Upper lobe of left lung (tissue), 6 donors: ENCODE data around the gene VASP. TPM values are rescaled to one million over a fixed set of nuclear protein-coding genes. Genes with fewer than 3 reads are reported as not detected.

Experiments
- ATAC-seq, 2 donors: fragments of 200-7000 bp; cut with Tn5 transposase; one replicate each; pipeline ENCODE4 v1.9.1; 2022; ENCODE audit warnings: mild to moderate bottlenecking in 2 of 2, moderate library complexity in 2 of 2; ENCODE audit not compliant: low FRiP score in 2 of 2
- DNase-seq, 2 donors: peaks; one replicate each; pipeline ENCODE4 v3.0.0-alpha.2; 2019 to 2020
- H3K27ac ChIP-seq, 4 donors: fragments of 200-600 bp; sonication (generic); one replicate each; pipeline ENCODE4 v1.5.1; 2016 to 2019
- H3K27me3 ChIP-seq, 4 donors: fragments of 200-600 bp; sonication (generic); one replicate each; pipeline ENCODE4 v1.5.1; 2017 to 2019
- H3K36me3 ChIP-seq, 4 donors: fragments of 200-600 bp; sonication (generic); one replicate each; pipeline ENCODE4 v1.5.1; 2016 to 2019
- H3K4me1 ChIP-seq, 4 donors: fragments of 200-600 bp; sonication (generic); one replicate each; pipeline ENCODE4 v1.5.1; 2018 to 2019
- H3K4me3 ChIP-seq, 4 donors: fragments of 200-600 bp; sonication (generic); one replicate each; pipeline ENCODE4 v1.5.1; 2017 to 2019; ENCODE audit warnings: mild to moderate bottlenecking in 2 of 4, moderate library complexity in 1 of 4
- H3K9me3 ChIP-seq, 4 donors: fragments of 200-600 bp; sonication (generic); one replicate each; pipeline ENCODE4 v1.5.1; 2018 to 2019
- EP300 ChIP-seq, 4 donors: sonication (generic); formaldehyde crosslinking; IDR thresholded peaks; one replicate each; pipeline ENCODE4 v1.5.1; 2017; ENCODE audit warnings: antibody characterized with exemption in 4 of 4, control low read depth in 2 of 4
- POLR2A ChIP-seq, 4 donors: fragments of 450-650 bp; IDR thresholded peaks; one replicate each; pipeline ENCODE4 v1.5.1; 2016 to 2017; ENCODE audit warnings: antibody characterized with exemption in 4 of 4, mild to moderate bottlenecking in 2 of 4
- POLR2AphosphoS5 ChIP-seq, 2 donors: sonication (generic); formaldehyde crosslinking; IDR thresholded peaks; one replicate each; pipeline ENCODE4 v1.5.1; 2017; ENCODE audit warnings: antibody characterized with exemption in 2 of 2
- WGBS, 2 donors: methylation state at CpG; one replicate each; pipeline ENCODE4 v1.1.5; 2017 to 2018; 5-methylcytosine and 5-hydroxymethylcytosine counted together
- total RNA-seq, 6 donors: library from RNA; depleted of rRNA in 4 of 6; stranded (reverse); fragments of >200 nt in 4 of 6; gene quantifications; one replicate each; pipeline versions ENCODE4 v1.1.0 to v1.2.1, GENCODE V29; 2016 to 2021
- TF ChIP-seq, protein P1 (sequence below), 6 experiments: fragments of 450-650 bp in 4 of 6; fragments of 200-600 bp in 2 of 6; sonication (generic) in 2 of 6; IDR thresholded peaks; one replicate each; pipeline ENCODE4 v1.5.1; 2016 to 2019; ENCODE audit warnings: antibody characterized with exemption in 6 of 6
- donor health status: DM: no; HTN: no; CAD: no; lungs with moderate emphysema.
- donor health status: DM: no; HTN: yes; CAD: no; lungs with severe emphysema.

Gene VASP
- total RNA-seq, 6 donors from 2014 or later: 68.1 to 266 (median 143) TPM

DNA sequence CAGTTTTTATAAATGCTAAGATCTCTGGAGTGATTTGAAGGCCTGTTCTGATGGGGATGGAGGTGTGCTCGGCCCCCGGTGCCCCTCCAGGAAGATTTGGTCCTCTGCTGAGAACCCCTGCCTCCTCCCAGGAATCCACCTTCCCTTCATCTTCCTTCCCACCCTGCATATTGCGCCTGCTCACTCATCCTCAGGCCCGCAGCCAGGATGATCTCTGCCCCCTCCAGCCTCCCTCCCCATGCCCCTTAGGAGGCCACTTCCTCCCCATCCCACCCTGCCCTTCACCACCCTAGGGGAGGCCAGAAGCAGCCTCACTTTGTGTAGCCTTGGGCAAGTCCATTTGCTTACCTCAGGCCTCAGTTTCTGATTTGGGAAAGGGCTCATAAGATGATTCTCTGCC is 19.7 kb downstream of the VASP start:
- WGBS, 2 donors: 84 to 89% methylated on average over 4 of the region's 4 CpGs
- peaks cover 8 to 53% (median 44%) of the 10 kb centered on the region in 4 donors for H3K36me3 ChIP-seq

DNA sequence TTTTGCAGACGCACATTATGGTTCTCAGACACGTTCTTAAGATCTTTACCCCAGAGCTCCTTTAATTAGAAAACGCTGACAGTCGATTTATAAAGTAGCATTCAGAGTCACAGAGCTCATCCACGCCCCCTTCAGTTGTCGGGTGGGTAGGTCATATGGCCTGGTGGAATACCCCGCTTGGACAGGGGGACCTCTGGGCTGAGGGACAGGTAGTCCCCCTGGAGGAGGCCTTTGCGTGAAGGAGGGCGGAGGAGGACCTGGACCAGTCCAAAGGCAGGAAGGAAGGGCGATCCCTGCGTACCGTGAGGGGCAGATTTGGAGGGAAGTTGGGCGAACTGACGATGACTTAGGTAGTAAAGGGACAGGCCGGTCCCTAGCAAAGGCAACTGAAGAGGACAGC is 20.5 kb downstream of the VASP start:
- H3K9me3 ChIP-seq: no peaks in the 10 kb centered on the region

More for the DNA sequence above, 19.7 kb downstream of the VASP start:
- no peak overlapping the region for H3K4me3 ChIP-seq
- no peak for ATAC-seq
- no peak for DNase-seq
- no peaks in the 10 kb centered on the region for H3K9me3 ChIP-seq
- no peak overlapping the region for H3K27ac ChIP-seq
- H3K4me1 ChIP-seq: peaks cover 13 to 24% (median 22%) of the 10 kb centered on the region in 4 donors
- H3K27me3 ChIP-seq: no peaks in the 10 kb centered on the region
- TF ChIP-seq EP300 (IDR thresholded peaks at IDR 0.05) (no peak), POLR2A (IDR thresholded peaks at IDR 0.05) (no peak)
- TF ChIP-seq, protein P1, sequence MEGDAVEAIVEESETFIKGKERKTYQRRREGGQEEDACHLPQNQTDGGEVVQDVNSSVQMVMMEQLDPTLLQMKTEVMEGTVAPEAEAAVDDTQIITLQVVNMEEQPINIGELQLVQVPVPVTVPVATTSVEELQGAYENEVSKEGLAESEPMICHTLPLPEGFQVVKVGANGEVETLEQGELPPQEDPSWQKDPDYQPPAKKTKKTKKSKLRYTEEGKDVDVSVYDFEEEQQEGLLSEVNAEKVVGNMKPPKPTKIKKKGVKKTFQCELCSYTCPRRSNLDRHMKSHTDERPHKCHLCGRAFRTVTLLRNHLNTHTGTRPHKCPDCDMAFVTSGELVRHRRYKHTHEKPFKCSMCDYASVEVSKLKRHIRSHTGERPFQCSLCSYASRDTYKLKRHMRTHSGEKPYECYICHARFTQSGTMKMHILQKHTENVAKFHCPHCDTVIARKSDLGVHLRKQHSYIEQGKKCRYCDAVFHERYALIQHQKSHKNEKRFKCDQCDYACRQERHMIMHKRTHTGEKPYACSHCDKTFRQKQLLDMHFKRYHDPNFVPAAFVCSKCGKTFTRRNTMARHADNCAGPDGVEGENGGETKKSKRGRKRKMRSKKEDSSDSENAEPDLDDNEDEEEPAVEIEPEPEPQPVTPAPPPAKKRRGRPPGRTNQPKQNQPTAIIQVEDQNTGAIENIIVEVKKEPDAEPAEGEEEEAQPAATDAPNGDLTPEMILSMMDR (IDR thresholded peaks at IDR 0.05): no peak

DNA sequence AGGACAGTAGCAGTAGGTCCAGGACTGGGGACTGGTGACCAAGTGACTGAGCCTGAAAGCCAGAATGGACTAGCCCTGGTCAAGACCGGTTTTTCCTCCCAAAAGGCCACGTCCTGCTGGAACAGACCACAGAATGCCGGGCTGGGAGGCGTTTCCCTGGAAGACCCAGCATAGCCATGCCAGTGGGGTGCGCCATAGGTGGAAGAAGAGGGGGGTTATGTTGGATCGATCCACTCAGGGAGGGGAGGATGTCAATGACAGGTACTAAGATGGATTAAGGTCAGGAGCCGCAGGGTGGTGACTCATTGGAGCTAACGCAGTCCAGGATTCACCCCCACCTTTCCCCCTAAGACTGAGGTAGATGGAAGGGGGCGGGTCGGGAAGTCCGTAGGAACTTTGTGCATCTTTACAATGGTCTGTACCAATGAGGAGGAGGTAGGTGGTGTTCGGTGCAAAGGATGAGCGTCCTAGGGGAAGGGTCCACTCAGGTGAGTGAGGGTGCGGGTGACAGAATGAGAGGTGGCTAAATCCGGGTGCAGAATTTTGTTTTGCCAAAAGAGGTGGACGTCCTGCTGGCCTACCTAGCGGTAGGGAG is 21.0 kb downstream of the VASP start:
- no peak for TF ChIP-seq EP300 (IDR thresholded peaks at IDR 0.05)
- TF ChIP-seq POLR2AphosphoS5 (IDR thresholded peaks at IDR 0.05): no peak
- TF ChIP-seq POLR2A (IDR thresholded peaks at IDR 0.05): no peak
- TF ChIP-seq, protein P1 (IDR thresholded peaks at IDR 0.05): no peak
- Histone ChIP-seq H3K27me3 (no peaks in the 10 kb centered on the region), H3K36me3 (peaks cover 8 to 41% (median 34%) of the 10 kb centered on the region in 4 donors), H3K4me1 (peaks cover 13 to 23% (median 20%) of the 10 kb centered on the region in 4 donors), H3K27ac (no peak overlapping the region), H3K4me3 (peak overlapping the region in 3 of 4 donors; percentile 36 to 52 (median 44)), H3K9me3 (no peaks in the 10 kb centered on the region)
- DNase-seq: no peak
- ATAC-seq: no peak
- WGBS, 2 donors: 37 to 48% methylated on average over 17 of the region's 17 CpGs

More for the DNA sequence above, 20.5 kb downstream of the VASP start:
- Histone ChIP-seq H3K27me3 (no peaks in the 10 kb centered on the region), H3K4me3 (no peak overlapping the region), H3K4me1 (peaks cover 13 to 24% (median 22%) of the 10 kb centered on the region in 4 donors), H3K27ac (no peak overlapping the region), H3K36me3 (peaks cover 8 to 45% (median 36%) of the 10 kb centered on the region in 4 donors)
- 82 to 87% methylated on average over 13 to 15 of the region's 15 CpGs for WGBS, 2 donors
- DNase-seq (no peak), ATAC-seq (no peak)
- TF ChIP-seq POLR2A (IDR thresholded peaks at IDR 0.05) (no peak), EP300 (IDR thresholded peaks at IDR 0.05) (no peak), POLR2AphosphoS5 (IDR thresholded peaks at IDR 0.05) (no peak)
- TF ChIP-seq, protein P1 (IDR thresholded peaks at IDR 0.05): no peak

DNA sequence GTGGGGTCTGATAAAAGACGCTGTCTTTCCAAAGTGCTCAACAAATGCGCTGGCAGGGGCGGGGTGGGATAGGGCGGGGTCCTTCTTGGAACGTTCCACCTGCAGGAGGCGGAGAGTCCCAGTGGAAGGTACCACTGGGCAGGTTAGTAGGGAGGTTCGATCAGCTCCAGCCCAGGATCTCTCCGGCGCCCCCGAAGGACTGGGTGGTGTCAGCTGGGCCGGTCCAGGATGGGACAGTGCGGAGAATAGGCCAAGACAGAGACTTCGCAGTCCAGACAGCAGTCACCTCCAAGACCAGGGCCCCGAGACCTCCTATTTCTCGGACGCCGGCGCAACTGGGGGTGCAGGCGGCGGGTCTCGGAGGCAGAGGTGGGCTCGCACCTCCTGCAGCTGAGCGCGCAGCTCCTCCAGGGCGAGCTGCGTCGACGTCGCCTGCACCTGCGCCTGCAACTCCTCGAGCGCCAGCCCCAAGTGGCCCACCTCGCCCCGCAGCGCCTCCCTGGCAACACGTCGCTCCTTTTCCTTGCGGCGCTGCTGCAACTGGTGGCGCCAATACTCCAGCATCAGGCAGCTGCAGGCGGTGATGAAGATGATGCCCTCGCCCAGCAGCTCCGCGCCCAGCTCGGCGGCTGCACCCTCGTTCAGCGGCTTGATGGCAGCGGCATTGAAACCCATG is 21.6 kb downstream of the VASP start:
- ATAC-seq: peak; percentile 40 to 66
- no peaks in the 10 kb centered on the region for H3K9me3 ChIP-seq
- H3K4me1 ChIP-seq: peaks cover 13 to 19% (median 16%) of the 10 kb centered on the region in 4 donors
- WGBS, 2 donors: 9 to 25% methylated on average over 21 to 37 of the region's 49 CpGs
- peak in 1 of 2 donors; percentile 85 for DNase-seq
- H3K36me3 ChIP-seq: peaks cover 8 to 37% (median 31%) of the 10 kb centered on the region in 4 donors
- H3K27me3 ChIP-seq: no peaks in the 10 kb centered on the region
- no peak overlapping the region for H3K27ac ChIP-seq
- TF ChIP-seq EP300 (IDR thresholded peaks at IDR 0.05): no peak
- TF ChIP-seq POLR2A (IDR thresholded peaks at IDR 0.05): no peak
- TF ChIP-seq POLR2AphosphoS5 (IDR thresholded peaks at IDR 0.05): no peak
- TF ChIP-seq, protein P1 (IDR thresholded peaks at IDR 0.05): no peak
- H3K4me3 ChIP-seq: peak overlapping the region in 3 of 4 donors; percentile 36 to 52 (median 44)
